ENCODE measurements around the gene EPB41L4A. TPM values are rescaled to one million over a fixed set of nuclear protein-coding genes. Genes with fewer than 3 reads are reported as not detected.

EPB41L4A gene
- polyA plus RNA-seq, 1 donor from 2014 or later, result 7.4 TPM

- Histone ChIP-seq H3K79me2 (replicated peaks; ENCODE audit: insufficient read depth, low read length) (no peaks in the 10 kb centered on the region), H3F3A (ENCODE audit: insufficient read depth, low read length, poor library complexity, severe bottlenecking) (no peaks in the 10 kb centered on the region), H3K36me3 (ENCODE audit: insufficient read depth, low read length) (no peaks in the 10 kb centered on the region), H3K9me3 (ENCODE audit: low read length) (peaks cover under 1% of the 10 kb centered on the region), H3K4me3 (ENCODE audit: low read length) (no peak overlapping the region), H3K9me2 (ENCODE audit: insufficient read depth, low read length) (no peaks in the 10 kb centered on the region), H3K27me3 (ENCODE audit: insufficient read depth, low read depth, low read length) (no peaks in the 10 kb centered on the region), H3K4me2 (ENCODE audit: low read length) (no peak overlapping the region), H2AFZ (ENCODE audit: low read depth, low read length) (no peak overlapping the region), H3K27ac (ENCODE audit: low read length) (no peak overlapping the region), H3K9ac (ENCODE audit: low read length) (no peak overlapping the region), H4K20me1 (ENCODE audit: insufficient read depth) (no peaks in the 10 kb centered on the region)
- TF ChIP-seq MXI1 (conservative IDR thresholded peaks at IDR 0.05; ENCODE audit: poor library complexity, severe bottlenecking) (no peak), SMC3 (conservative IDR thresholded peaks at IDR 0.05; ENCODE audit: poor library complexity) (no peak), TAF1 (IDR thresholded peaks at IDR 0.05; ENCODE audit: low read depth) (no peak), EP300 (conservative IDR thresholded peaks at IDR 0.05; ENCODE audit: poor library complexity, severe bottlenecking) (no peak), EZH2 (IDR thresholded peaks at IDR 0.05; ENCODE audit: borderline replicate concordance, insufficient read depth, low read length, poor library complexity, severe bottlenecking) (no peak), REST (IDR thresholded peaks at IDR 0.05; ENCODE audit: borderline replicate concordance) (no peak), CTCF (IDR thresholded peaks at IDR 0.05; ENCODE audit: poor library complexity, severe bottlenecking) (no peak), RAD21 (conservative IDR thresholded peaks at IDR 0.05) (no peak), POLR2AphosphoS5 (IDR thresholded peaks at IDR 0.05) (no peak)
These were observed 115.4 kb downstream of the EPB41L4A start for GRCh38 chr5:112303685-112304084.

- Histone ChIP-seq H3K27ac (ENCODE audit: low read length) (no peak overlapping the region), H4K20me1 (ENCODE audit: insufficient read depth) (no peaks in the 10 kb centered on the region)
These were observed 125.0 kb downstream of the EPB41L4A start for GRCh38 chr5:112294126-112294525.

More at GRCh38 chr5:112294126-112294525, 125.0 kb downstream of the EPB41L4A start:
- Histone ChIP-seq H3K79me2 (replicated peaks; ENCODE audit: insufficient read depth, low read length) (no peaks in the 10 kb centered on the region), H3K4me3 (ENCODE audit: low read length) (no peak overlapping the region), H3K4me2 (ENCODE audit: low read length) (no peak overlapping the region), H3K9ac (ENCODE audit: low read length) (no peak overlapping the region), H3K27me3 (ENCODE audit: insufficient read depth, low read depth, low read length) (no peaks in the 10 kb centered on the region), H3F3A (ENCODE audit: insufficient read depth, low read length, poor library complexity, severe bottlenecking) (no peaks in the 10 kb centered on the region), H3K9me3 (ENCODE audit: low read length) (peaks cover 6% of the 10 kb centered on the region), H3K9me2 (ENCODE audit: insufficient read depth, low read length) (no peaks in the 10 kb centered on the region), H3K36me3 (ENCODE audit: insufficient read depth, low read length) (no peaks in the 10 kb centered on the region), H2AFZ (ENCODE audit: low read depth, low read length) (no peak overlapping the region)
- no peak for TF ChIP-seq MXI1 (conservative IDR thresholded peaks at IDR 0.05; ENCODE audit: poor library complexity, severe bottlenecking)
- TF ChIP-seq REST (IDR thresholded peaks at IDR 0.05; ENCODE audit: borderline replicate concordance), result no peak
- TF ChIP-seq EP300 (conservative IDR thresholded peaks at IDR 0.05; ENCODE audit: poor library complexity, severe bottlenecking), result no peak
- TF ChIP-seq RAD21 (conservative IDR thresholded peaks at IDR 0.05), result no peak
- TF ChIP-seq CTCF (IDR thresholded peaks at IDR 0.05; ENCODE audit: poor library complexity, severe bottlenecking), result no peak
- TF ChIP-seq EZH2 (IDR thresholded peaks at IDR 0.05; ENCODE audit: borderline replicate concordance, insufficient read depth, low read length, poor library complexity, severe bottlenecking), result no peak
- TF ChIP-seq SMC3 (conservative IDR thresholded peaks at IDR 0.05; ENCODE audit: poor library complexity), result no peak
- no peak for TF ChIP-seq POLR2AphosphoS5 (IDR thresholded peaks at IDR 0.05)
- TF ChIP-seq TAF1 (IDR thresholded peaks at IDR 0.05; ENCODE audit: low read depth), result no peak

Measured in neural cell (in vitro differentiated cells).